Measurements from ENCODE around the gene PUM2.
"Not testable (repeated sequence)": the region's sequence is repeated elsewhere in the genome, so short reads cannot be mapped to it uniquely, and the experiment has no call there.

PUM2 gene

GRCh38 chr2:20369366-20369765 is 18.7 kb upstream of the PUM2 start:
- no peak for DNase-seq (ENCODE audit: low read depth in 1 of 2, low spot score in 1 of 2)

DNA sequence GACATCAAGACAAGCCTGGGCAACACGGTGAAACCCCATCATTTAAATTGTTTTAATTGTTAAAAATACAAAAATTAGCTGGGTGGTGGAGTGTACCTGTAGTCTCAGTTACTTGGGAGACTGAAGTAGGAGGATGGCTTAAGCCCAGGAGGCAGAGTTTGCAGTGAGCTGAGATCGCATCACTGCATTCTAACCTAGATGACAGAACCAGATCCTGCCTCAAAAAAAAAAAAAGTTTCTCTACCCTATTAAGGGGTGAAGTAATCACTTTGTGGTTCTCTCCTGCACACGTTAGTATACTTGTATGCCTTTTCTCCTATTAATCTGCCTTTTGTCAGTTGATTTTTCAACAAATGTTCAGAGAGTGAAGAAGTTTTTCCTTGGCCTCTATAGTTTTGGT is 18.1 kb upstream of the PUM2 start:
- no peak for DNase-seq (ENCODE audit: low read depth in 1 of 2, low spot score in 1 of 2)

DNA sequence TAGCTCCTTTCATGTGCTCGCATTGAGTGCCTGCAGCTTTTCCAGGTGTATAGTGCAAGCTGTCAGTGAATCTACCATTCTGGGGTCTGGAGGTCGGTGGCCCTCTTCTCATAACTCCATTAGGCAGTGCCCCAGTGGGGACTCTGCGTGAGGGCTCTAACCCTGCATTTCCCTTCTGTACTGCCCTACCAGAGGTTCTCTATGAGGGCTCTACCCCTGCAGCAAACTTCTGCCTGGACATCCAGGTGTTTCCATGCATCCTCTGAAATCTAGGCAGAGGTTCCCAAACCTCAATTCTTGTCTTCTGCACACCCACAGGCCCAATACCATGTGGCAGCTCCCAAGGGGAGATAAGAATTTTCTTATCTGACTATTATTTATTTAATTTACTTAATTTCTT is 17.3 kb upstream of the PUM2 start:
- DNase-seq (ENCODE audit: low read depth in 1 of 2, low spot score in 1 of 2), result not testable (repeated sequence)

GRCh38 chr2:20366672-20367116 is 16.1 kb upstream of the PUM2 start:
- no peak for DNase-seq (ENCODE audit: low read depth in 1 of 2, low spot score in 1 of 2)

GRCh38 chr2:20365249-20365817 is 14.7 kb upstream of the PUM2 start:
- DNase-seq (ENCODE audit: low read depth in 1 of 2, low spot score in 1 of 2), result no peak

DNA sequence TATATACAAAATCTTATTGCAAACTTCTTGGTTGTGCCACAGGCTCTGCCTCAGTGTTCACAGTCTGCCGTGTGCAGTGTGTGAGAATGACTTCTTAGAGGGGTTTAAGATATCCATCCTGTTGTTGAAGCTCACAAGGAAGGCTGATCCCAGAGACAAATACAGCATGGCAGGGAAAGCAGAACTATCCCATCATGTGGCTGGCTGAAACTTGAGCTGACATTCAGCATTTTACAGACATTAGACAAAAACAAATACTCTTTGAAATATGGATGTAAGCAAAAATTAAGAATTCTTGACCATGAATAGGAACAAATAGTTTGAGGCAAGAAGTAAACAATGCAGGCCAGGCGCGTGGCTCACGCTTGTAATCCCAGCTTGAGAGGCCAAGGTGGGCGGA is 12.9 kb upstream of the PUM2 start:
- DNase-seq (ENCODE audit: low read depth in 1 of 2, low spot score in 1 of 2), result no peak

- no peak for DNase-seq (ENCODE audit: low read depth in 1 of 2, low spot score in 1 of 2)
Measured at GRCh38 chr2:20362701-20363435, 12.2 kb upstream of the PUM2 start.

DNA sequence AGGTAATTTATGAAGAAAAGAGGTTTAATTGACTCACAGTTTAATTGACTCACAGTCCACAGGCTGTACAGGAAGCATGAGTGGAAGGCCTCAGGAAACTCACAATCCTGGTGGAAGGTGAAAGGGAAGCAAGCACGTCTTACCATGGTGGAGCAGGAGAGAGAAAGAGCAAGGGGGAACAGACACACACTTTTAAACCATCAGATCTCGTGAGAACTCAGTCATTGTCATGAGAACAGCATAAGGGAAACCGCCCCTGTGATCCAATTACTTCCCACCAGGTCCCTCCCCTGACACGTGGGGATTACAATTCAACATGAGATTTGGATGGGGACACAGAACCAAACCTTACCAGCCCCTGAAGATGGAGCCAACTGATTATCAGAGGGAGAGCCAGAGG is 11.2 kb upstream of the PUM2 start:
- no peak for DNase-seq (ENCODE audit: low read depth in 1 of 2, low spot score in 1 of 2)

GRCh38 chr2:20359096-20359495 is 8.5 kb upstream of the PUM2 start:
- no peak for DNase-seq (ENCODE audit: low read depth in 1 of 2, low spot score in 1 of 2)

- DNase-seq (ENCODE audit: low read depth in 1 of 2, low spot score in 1 of 2), result no peak
Measured at GRCh38 chr2:20357638-20358389, 7.2 kb upstream of the PUM2 start.

- no peak for DNase-seq (ENCODE audit: low read depth in 1 of 2, low spot score in 1 of 2)
Measured at GRCh38 chr2:20356042-20356441, 5.4 kb upstream of the PUM2 start.

- no peak for DNase-seq (ENCODE audit: low read depth in 1 of 2, low spot score in 1 of 2)
Measured at GRCh38 chr2:20355131-20355530, 4.5 kb upstream of the PUM2 start.

DNA sequence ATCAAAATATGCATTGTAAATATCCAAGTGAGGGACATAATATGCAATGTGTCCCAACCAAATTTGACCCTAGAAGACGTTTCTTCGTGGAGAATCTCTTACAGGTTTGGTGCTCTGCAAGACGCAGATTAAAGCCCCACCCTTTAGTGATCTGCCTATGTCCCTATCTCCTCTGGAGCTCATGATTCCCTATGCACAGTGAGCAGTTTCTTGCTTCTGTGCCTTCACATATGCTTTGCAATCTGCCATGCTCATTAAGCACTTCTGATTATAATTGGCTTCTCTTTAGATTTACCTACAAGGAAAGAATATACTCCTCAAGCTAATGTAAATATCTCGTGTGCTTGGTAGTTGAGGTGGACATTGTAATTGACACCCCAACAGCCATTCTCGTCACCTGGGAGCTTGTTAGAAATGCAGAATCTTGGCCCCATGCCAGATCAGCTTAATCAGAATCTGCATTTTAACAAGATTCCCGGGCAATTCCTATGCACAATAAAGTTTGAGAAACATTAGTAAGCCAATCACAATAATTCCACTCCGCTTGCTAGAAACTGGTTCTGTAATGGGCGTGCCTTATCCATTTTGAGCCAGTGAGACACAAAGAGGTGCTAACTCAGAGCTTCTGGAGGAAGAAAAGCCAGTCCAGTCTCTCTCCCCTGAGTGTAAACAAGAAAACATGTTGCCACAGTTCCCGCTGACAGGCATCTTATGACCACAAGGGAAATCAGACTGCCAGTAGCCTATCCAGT is 2.8 kb upstream of the PUM2 start:
- DNase-seq (ENCODE audit: low read depth in 1 of 2, low spot score in 1 of 2), result no peak

DNA sequence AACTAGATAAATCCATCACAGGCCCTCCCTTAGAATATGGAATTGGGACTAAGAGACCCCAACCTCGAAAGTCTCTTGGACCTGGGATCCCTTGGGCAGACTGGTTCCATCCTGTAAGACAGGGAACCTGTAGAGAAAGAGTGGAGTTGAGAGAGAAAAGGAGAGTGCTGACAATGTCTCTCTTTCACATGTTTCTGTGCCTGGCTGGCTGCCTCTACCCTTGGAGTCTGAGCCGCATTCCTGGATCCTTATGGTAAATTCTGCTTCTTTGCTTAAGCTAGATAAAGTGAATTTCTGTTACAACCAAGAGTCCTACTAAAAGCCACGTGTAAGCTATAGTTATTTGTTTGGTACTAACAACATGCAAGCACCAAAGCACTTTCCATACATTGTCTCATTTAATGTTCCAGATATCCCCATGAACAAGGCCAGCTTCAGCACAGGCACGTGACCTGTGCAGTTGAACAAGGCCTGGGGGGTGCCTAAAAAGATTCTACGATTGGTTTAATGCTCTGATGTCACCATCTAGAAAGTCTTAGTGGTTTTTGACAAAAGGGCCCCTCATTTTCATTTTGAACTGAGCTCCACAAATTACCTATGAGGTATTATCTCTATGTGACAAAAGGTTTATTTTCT is 2.1 kb upstream of the PUM2 start:
- DNase-seq (ENCODE audit: low read depth in 1 of 2, low spot score in 1 of 2), result no peak

DNA sequence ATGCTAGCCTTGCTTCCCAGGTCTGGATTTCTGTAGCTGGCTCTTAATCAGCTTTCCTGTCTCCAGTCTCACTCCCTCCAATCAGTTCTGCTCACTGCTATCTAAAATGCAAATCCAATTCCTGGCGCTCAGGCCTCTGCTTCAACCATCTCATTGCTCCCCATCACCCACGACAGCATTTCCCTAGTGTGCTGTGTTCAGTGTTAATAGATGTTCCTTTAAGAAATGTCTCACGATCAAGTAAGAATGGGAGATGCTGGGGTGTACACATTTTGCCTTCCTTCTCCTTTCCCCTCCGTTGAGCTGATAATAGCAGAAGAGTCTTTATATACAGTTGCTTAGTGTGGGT is 1.6 kb upstream of the PUM2 start:
- no peak for DNase-seq (ENCODE audit: low read depth in 1 of 2, low spot score in 1 of 2)

GRCh38 chr2:20351555-20352229 is 1.0 kb upstream of the PUM2 start:
- DNase-seq (ENCODE audit: low read depth in 1 of 2, low spot score in 1 of 2), result no peak

GRCh38 chr2:20350041-20350712 is 467 bp downstream of the PUM2 start:
- peak; percentile 18 to 51 for DNase-seq (ENCODE audit: low read depth in 1 of 2, low spot score in 1 of 2)

- DNase-seq (ENCODE audit: low read depth in 1 of 2, low spot score in 1 of 2), result no peak
Measured at GRCh38 chr2:20349513-20349921, 1.1 kb downstream of the PUM2 start.

GRCh38 chr2:20348542-20348941 is 2.1 kb downstream of the PUM2 start:
- no peak for DNase-seq (ENCODE audit: low read depth in 1 of 2, low spot score in 1 of 2)
